OCI-LY7 (cell line): ENCODE measurements around the gene TMEM150C. TPM values are rescaled to one million over a fixed set of nuclear protein-coding genes. Genes with fewer than 3 reads are reported as not detected.

Source experiments
- BruUV-seq: library from RNA; stranded (reverse); fragments of 400-500 nt; replicated peaks from 2 replicates; lab custom pipeline; 2021; lab: Mats Ljungman, UMichigan
- CTCF ChIA-PET: fragments of 300-600 bp; sonication (Branson Sonifier 250); formaldehyde crosslinking; loops from one replicate; lab custom pipeline; 2022; ENCODE audit warnings: antibody characterized with exemption; ENCODE audit not compliant: unreplicated experiment; lab: Charles Lee
- POLR2A ChIA-PET: fragments of 300-600 bp; sonication (Branson Sonifier 250); formaldehyde crosslinking; loops from one replicate; lab custom pipeline; 2022; ENCODE audit warnings: antibody characterized with exemption; lab: Charles Lee
- DNase-seq: peaks from one replicate; pipeline ENCODE4 v3.0.0-alpha.2; 2015; ENCODE audit warnings: low spot score
- H2AFZ ChIP-seq: fragments of 200-600 bp; sonication (generic), shearing (Covaris generic); 2 replicates; pipeline ENCODE4 v1.6.1; 2014; ENCODE audit warnings: mild to moderate bottlenecking, antibody characterized with exemption, low read length, moderate library complexity
- H3K27ac ChIP-seq: fragments of 200-600 bp; sonication (generic); 2 replicates; pipeline ENCODE4 v1.5.1; 2014; ENCODE audit warnings: mixed run types, low read depth, mild to moderate bottlenecking, moderate library complexity, low read length, inconsistent platforms; ENCODE audit not compliant: poor library complexity, severe bottlenecking
- H3K36me3 ChIP-seq: fragments of 200-600 bp; sonication (generic); 2 replicates; pipeline ENCODE4 v1.6.1; 2014; ENCODE audit warnings: mild to moderate bottlenecking, antibody characterized with exemption, low read length, moderate library complexity, mixed read lengths; ENCODE audit not compliant: insufficient read depth
- H3K4me1 ChIP-seq: fragments of 200-600 bp; sonication (generic); 2 replicates; pipeline ENCODE4 v1.5.1; 2014; ENCODE audit warnings: mild to moderate bottlenecking, low read length; ENCODE audit not compliant: insufficient read depth, poor library complexity, severe bottlenecking
- H3K4me2 ChIP-seq: fragments of 200-600 bp; sonication (generic); 2 replicates; pipeline ENCODE4 v1.6.1; 2014; ENCODE audit warnings: mild to moderate bottlenecking, low read length
- H3K4me3 ChIP-seq: fragments of 200-600 bp; sonication (generic); 2 replicates; pipeline ENCODE4 v1.5.1; 2014; ENCODE audit warnings: mild to moderate bottlenecking, low read depth, low read length; ENCODE audit not compliant: poor library complexity, severe bottlenecking
- H3K79me2 ChIP-seq: fragments of 200-600 bp; sonication (generic); 2 replicates; pipeline ENCODE4 v1.6.1; 2016; ENCODE audit warnings: low read depth, mild to moderate bottlenecking, low read length, moderate library complexity, mixed read lengths; ENCODE audit not compliant: insufficient read depth
- H3K9me2 ChIP-seq: fragments of 200-600 bp; sonication (generic); 2 replicates; pipeline ENCODE4 v1.6.1; 2016; ENCODE audit warnings: mild to moderate bottlenecking, low read length, mixed read lengths; ENCODE audit not compliant: insufficient read depth
- H3K9me3 ChIP-seq: fragments of 200-600 bp; sonication (generic); 2 replicates; pipeline ENCODE4 v1.6.1; 2014; ENCODE audit warnings: mild to moderate bottlenecking, mixed run types, low read length, mixed read lengths
- H4K20me1 ChIP-seq: fragments of 200-600 bp; sonication (generic); 2 replicates; pipeline ENCODE4 v1.6.1; 2014; ENCODE audit warnings: mild to moderate bottlenecking, antibody characterized with exemption, low read length, moderate library complexity, mixed read lengths; ENCODE audit not compliant: insufficient read depth
- EZH2phosphoT487 ChIP-seq: fragments of 200-600 bp; sonication (generic); IDR thresholded peaks from 2 replicates; pipeline ENCODE4 v1.6.1; 2018; ENCODE audit warnings: low read depth, borderline replicate concordance, mild to moderate bottlenecking, mixed run types, antibody characterized with exemption, low read length, moderate library complexity, mixed read lengths
- intact Hi-C: fragments of 100-400 bp; cut with micrococcal nuclease; formaldehyde crosslinking; loops from one replicate; pipeline ENCODE4 v1.10.0; 2022; ENCODE audit not compliant: unreplicated experiment
- total RNA-seq, 2 experiments: library from RNA; depleted of rRNA in 1 of 2; stranded (reverse); fragments of >200 nt in 1 of 2; shearing (Covaris generic) in 1 of 2; gene quantifications; 2 replicates each; pipeline ENCODE4 v1.2.3, GENCODE V29; 2014 to 2022
- TF ChIP-seq, protein P1 (sequence below): fragments of 200-600 bp; sonication (generic); conservative IDR thresholded peaks from 2 replicates; pipeline ENCODE4 v1.5.1; 2014; ENCODE audit warnings: mild to moderate bottlenecking, antibody characterized with exemption, low read length, moderate library complexity, mixed read lengths

Gene TMEM150C
- total RNA-seq, 2 experiments from 2014 or later, result not detected

DNA sequence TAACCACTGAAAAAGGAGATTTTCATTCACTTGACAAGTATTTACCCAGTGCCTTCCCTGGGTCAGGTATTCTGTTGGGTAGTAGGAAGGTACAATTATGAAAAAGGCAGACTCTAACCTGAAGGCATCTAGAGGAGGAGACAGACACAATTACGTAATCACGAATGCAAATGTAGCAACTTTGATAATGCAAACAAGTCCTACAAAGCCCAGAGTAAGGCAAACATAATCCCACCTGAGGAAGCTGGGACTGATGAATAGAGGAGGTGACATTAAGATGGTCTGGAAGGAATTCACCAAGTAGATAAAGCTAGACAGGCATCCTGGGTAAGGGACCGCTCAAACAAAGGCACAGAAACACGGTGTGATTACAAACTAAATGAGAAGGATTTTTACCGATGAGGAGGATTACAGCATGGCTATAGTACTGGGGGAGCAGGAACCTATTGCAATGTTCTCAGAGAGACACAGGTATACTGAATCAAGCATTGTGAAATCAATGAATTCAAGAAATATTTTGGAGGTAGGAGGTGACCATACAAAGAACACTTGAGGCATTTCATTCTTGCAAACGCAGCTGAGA is 37.1 kb downstream of the TMEM150C start:
- no peak for DNase-seq
- TF ChIP-seq EZH2phosphoT487, result no peak
- TF ChIP-seq, protein P1, sequence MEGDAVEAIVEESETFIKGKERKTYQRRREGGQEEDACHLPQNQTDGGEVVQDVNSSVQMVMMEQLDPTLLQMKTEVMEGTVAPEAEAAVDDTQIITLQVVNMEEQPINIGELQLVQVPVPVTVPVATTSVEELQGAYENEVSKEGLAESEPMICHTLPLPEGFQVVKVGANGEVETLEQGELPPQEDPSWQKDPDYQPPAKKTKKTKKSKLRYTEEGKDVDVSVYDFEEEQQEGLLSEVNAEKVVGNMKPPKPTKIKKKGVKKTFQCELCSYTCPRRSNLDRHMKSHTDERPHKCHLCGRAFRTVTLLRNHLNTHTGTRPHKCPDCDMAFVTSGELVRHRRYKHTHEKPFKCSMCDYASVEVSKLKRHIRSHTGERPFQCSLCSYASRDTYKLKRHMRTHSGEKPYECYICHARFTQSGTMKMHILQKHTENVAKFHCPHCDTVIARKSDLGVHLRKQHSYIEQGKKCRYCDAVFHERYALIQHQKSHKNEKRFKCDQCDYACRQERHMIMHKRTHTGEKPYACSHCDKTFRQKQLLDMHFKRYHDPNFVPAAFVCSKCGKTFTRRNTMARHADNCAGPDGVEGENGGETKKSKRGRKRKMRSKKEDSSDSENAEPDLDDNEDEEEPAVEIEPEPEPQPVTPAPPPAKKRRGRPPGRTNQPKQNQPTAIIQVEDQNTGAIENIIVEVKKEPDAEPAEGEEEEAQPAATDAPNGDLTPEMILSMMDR, result no peak
- Histone ChIP-seq H3K9me2 (no peaks in the 10 kb centered on the region), H3K79me2 (no peaks in the 10 kb centered on the region), H3K36me3 (no peaks in the 10 kb centered on the region), H4K20me1 (no peaks in the 10 kb centered on the region), H3K27ac (no peak overlapping the region), H3K4me3 (no peak overlapping the region), H3K4me1 (no peaks in the 10 kb centered on the region), H3K9me3 (no peaks in the 10 kb centered on the region), H3K4me2 (no peak overlapping the region), H2AFZ (no peak overlapping the region)
- intact Hi-C loops, result no loop called here
- CTCF ChIA-PET, result no interaction called here
- POLR2A ChIA-PET, result interaction anchor here (0.6 kb wide), 1 partner anchor 11 kb away, joined by 4 read pairs; no protein-coding TSS in a partner anchor
- BruUV-seq, result no TSS peak

DNA sequence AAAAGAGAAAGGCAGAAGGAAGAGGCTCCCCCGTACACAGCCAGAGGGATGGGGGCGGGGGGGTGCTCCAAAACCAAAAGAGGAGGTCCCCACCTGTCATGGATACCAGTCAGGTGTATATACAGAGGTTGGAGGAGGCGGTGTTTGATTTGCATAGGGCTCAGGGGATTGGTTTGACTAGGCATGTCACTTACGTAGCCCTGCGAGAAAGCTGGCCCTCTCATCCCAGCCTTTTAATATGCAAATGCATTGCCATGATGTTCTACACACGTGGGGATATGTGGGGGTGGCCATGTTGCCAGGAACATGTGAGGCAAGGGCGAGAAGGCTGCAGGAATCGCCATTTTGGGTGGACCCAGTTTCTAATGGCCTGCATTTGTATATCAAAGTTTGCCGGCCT is 38.6 kb downstream of the TMEM150C start:
- BruUV-seq, result no TSS peak
- CTCF ChIA-PET, result no interaction called here
- no peaks in the 10 kb centered on the region for H3K36me3 ChIP-seq

DNA sequence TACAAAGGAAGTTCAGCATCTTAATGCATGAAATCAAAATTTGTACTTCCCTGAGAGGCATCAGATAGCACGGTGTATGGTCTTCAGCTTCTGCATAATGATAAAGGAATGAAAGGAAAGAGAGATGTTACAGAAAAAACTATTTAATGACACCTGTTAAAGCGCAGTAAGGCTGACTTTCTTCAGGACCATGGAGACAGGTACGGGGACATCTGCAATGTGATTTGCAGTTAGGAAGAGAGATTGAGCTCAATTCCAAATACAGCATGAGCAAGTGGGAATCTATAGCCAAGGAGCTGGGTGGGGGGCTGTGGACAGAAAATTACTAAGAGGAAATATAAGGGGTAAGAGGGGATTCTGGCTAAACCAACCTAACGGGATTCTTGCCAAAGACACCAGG is 39.3 kb downstream of the TMEM150C start:
- no peaks in the 10 kb centered on the region for H4K20me1 ChIP-seq
- TF ChIP-seq EZH2phosphoT487, result no peak
- TF ChIP-seq, protein P1, result no peak
- H3K27ac ChIP-seq, result no peak overlapping the region
- no peak overlapping the region for H3K4me3 ChIP-seq
- BruUV-seq, result no TSS peak
- no peaks in the 10 kb centered on the region for H3K79me2 ChIP-seq
- no peak overlapping the region for H2AFZ ChIP-seq
- ChIA-PET POLR2A (interaction anchor here (0.5 to 0.7 kb wide), 2 partner anchors 54 to 1157 kb away, joined by 3 to 6 read pairs; no protein-coding TSS in a partner anchor), CTCF (no interaction called here)
- no peak for DNase-seq
- no peaks in the 10 kb centered on the region for H3K9me2 ChIP-seq
- no peaks in the 10 kb centered on the region for H3K36me3 ChIP-seq
- H3K4me2 ChIP-seq, result no peak overlapping the region
- no peaks in the 10 kb centered on the region for H3K4me1 ChIP-seq
- intact Hi-C loops, result no loop called here
- no peaks in the 10 kb centered on the region for H3K9me3 ChIP-seq

More for the DNA sequence above, 38.6 kb downstream of the TMEM150C start:
- DNase-seq, result no peak
- no peaks in the 10 kb centered on the region for H3K4me1 ChIP-seq
- no peak overlapping the region for H3K4me2 ChIP-seq
- TF ChIP-seq EZH2phosphoT487, result no peak
- TF ChIP-seq, protein P1, result no peak
- H2AFZ ChIP-seq, result no peak overlapping the region
- POLR2A ChIA-PET, result interaction anchor here (0.5 kb wide), 1 partner anchor 1157 kb away, joined by 6 read pairs; no protein-coding TSS in a partner anchor
- intact Hi-C loops, result no loop called here
- no peaks in the 10 kb centered on the region for H4K20me1 ChIP-seq
- no peak overlapping the region for H3K27ac ChIP-seq
- no peak overlapping the region for H3K4me3 ChIP-seq
- H3K9me3 ChIP-seq, result no peaks in the 10 kb centered on the region
- H3K9me2 ChIP-seq, result no peaks in the 10 kb centered on the region
- no peaks in the 10 kb centered on the region for H3K79me2 ChIP-seq
